ENCODE data around the gene WHRN. TPM values are rescaled to one million over a fixed set of nuclear protein-coding genes. Genes with fewer than 3 reads are reported as not detected.

The WHRN gene
- total RNA-seq, 1 donor from 2014 or later, result 9.1 TPM

- Histone ChIP-seq H3K36me3 (no peaks in the 10 kb centered on the region), H3K27me3 (no peaks in the 10 kb centered on the region), H3K4me1 (no peaks in the 10 kb centered on the region), H3K4me3 (no peak overlapping the region), H3K9me3 (no peaks in the 10 kb centered on the region), H3K27ac (no peak overlapping the region)
- DNase-seq (ENCODE audit: extremely low spot score in 2 of 2), result no peak
- intact Hi-C loops (cut with DNase I), result no loop called here
- TF ChIP-seq POLR2A (IDR thresholded peaks at IDR 0.05) (no peak), POLR2AphosphoS5 (IDR thresholded peaks at IDR 0.05; ENCODE audit: insufficient read depth in 1 of 2, low read depth in 1 of 2) (no peak), CTCF (IDR thresholded peaks at IDR 0.05) (no peak)
Observed at GRCh38 chr9:114488398-114489129, 16.7 kb downstream of the WHRN start.

GRCh38 chr9:114487607-114488300 is 17.5 kb downstream of the WHRN start:
- H3K4me3 ChIP-seq, result no peak overlapping the region
- no peak for DNase-seq (ENCODE audit: extremely low spot score in 2 of 2)
- intact Hi-C loops (cut with DNase I), result no loop called here
- no peaks in the 10 kb centered on the region for H3K4me1 ChIP-seq
- no peak overlapping the region for H3K27ac ChIP-seq
- H3K36me3 ChIP-seq, result no peaks in the 10 kb centered on the region
- no peaks in the 10 kb centered on the region for H3K9me3 ChIP-seq
- peak in 1 of 2 donors; percentile 25 for TF ChIP-seq POLR2AphosphoS5 (IDR thresholded peaks at IDR 0.05; ENCODE audit: insufficient read depth in 1 of 2, low read depth in 1 of 2)
- TF ChIP-seq POLR2A (IDR thresholded peaks at IDR 0.05), result no peak
- peak; percentile 60 to 74 (median 68) for TF ChIP-seq CTCF (IDR thresholded peaks at IDR 0.05)
- H3K27me3 ChIP-seq, result no peaks in the 10 kb centered on the region

DNA sequence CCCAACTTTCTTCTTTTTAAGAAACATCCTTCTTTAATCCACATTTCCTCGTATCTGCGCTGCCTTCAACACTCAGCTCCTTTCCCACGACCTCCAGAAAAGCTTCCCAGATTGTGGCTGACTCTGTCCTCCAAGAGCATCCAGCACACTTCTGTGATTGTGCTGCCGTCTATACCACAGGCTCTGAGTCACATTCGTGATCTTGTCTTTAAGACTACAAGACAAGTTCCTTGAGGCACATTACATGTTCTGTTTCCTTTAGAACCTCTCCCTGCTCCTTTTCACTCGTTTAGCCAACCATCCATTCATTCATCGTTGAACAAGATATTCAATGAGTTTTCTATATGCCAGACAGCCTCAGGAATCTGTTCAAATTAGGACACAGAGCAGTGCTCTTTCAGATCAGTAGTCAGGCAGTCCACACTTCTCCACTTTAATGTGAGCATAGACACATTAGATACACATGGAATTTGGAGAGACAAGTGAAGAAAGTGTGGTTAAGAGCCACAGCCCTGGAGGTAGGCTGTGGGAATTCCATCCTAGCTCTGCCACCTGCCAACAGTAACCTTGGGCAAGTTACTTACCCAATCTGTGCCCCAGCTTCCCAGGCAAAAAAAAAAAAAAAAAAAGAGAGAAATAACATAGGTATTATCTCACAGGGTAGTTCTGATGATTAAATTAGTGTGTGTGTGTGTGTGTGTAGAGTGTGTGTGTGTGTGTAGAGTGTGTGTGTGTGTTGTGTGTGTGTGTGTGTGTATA is 18.9 kb downstream of the WHRN start:
- TF ChIP-seq CTCF (IDR thresholded peaks at IDR 0.05) (no peak), POLR2AphosphoS5 (IDR thresholded peaks at IDR 0.05; ENCODE audit: insufficient read depth in 1 of 2, low read depth in 1 of 2) (no peak), POLR2A (IDR thresholded peaks at IDR 0.05) (no peak)
- Histone ChIP-seq H3K27me3 (no peaks in the 10 kb centered on the region), H3K36me3 (no peaks in the 10 kb centered on the region), H3K4me3 (no peak overlapping the region), H3K9me3 (no peaks in the 10 kb centered on the region), H3K4me1 (no peaks in the 10 kb centered on the region), H3K27ac (no peak overlapping the region)
- intact Hi-C loops (cut with DNase I), result no loop called here
- no peak for DNase-seq (ENCODE audit: extremely low spot score in 2 of 2)

GRCh38 chr9:114484854-114485443 is 20.3 kb downstream of the WHRN start:
- no peaks in the 10 kb centered on the region for H3K27me3 ChIP-seq
- no peak for DNase-seq (ENCODE audit: extremely low spot score in 2 of 2)

More at GRCh38 chr9:114484854-114485443, 20.3 kb downstream of the WHRN start:
- intact Hi-C loops (cut with DNase I), result no loop called here
- H3K36me3 ChIP-seq, result no peaks in the 10 kb centered on the region
- no peak overlapping the region for H3K4me3 ChIP-seq
- H3K27ac ChIP-seq, result no peak overlapping the region
- no peaks in the 10 kb centered on the region for H3K4me1 ChIP-seq
- peak in 1 of 2 donors; percentile 53 for TF ChIP-seq POLR2AphosphoS5 (IDR thresholded peaks at IDR 0.05; ENCODE audit: insufficient read depth in 1 of 2, low read depth in 1 of 2)
- TF ChIP-seq CTCF (IDR thresholded peaks at IDR 0.05), result no peak
- H3K9me3 ChIP-seq, result no peaks in the 10 kb centered on the region
